ENCODE results near the gene VRK1. TPM values are rescaled to one million over a fixed set of nuclear protein-coding genes. Genes with fewer than 3 reads are reported as not detected.

The VRK1 gene
- total and polyA plus RNA-seq, 2 of the 4 experiments (the other 2 are of a cell fraction), result 14.2 to 19.9 TPM

DNA sequence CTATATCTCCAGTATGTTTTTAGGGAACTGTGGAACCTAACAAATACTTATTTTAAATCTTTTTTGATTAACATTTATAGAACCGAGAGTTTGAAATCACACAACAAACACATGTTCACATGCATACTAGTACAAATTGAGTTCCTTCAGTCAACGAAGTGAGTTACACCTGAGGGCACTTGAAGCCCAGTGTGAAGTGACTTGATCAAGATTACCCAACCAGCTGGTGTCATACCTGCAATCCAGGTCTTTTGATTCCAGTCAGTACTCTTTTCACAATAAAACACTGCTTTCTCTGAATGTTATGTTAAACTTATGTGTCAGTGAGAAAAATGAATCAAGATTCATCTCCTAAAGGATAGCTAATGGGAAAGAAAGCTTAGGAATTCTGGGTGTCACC is 35.2 kb downstream of the VRK1 start:
- Histone ChIP-seq H3K23ac (ENCODE audit: low read depth, low read length) (no peak overlapping the region), H3K27ac (ENCODE audit: insufficient read depth, low read length) (no peak overlapping the region), H2BK20ac (ENCODE audit: low read depth, low read length) (no peak overlapping the region), H3K36me3 (ENCODE audit: control insufficient read depth, insufficient read depth, low read length) (no peaks in the 10 kb centered on the region), H2BK5ac (ENCODE audit: low read depth, low read length, poor library complexity, severe bottlenecking) (no peak overlapping the region), H3K4me2 (ENCODE audit: low read depth, low read length) (no peak overlapping the region; the same call in 1 of the 2 replicates), H3K4me1 (ENCODE audit: control insufficient read depth, insufficient read depth, low read length) (peaks cover 3% of the 10 kb centered on the region), H2BK15ac (ENCODE audit: low read depth, low read length) (no peak overlapping the region), H3K79me1 (ENCODE audit: low read depth in 1 of 2, low read length in 2 of 2) (peaks cover 24 to 33% of the 10 kb centered on the region in 2 experiments), H2BK120ac (ENCODE audit: low read depth, low read length) (no peak overlapping the region), H3K56ac (ENCODE audit: extremely low read depth, insufficient read depth, low read length) (no peak overlapping the region), H3K9me3 (ENCODE audit: control insufficient read depth, insufficient read depth, low read length) (no peaks in the 10 kb centered on the region), H2AK5ac (ENCODE audit: low read depth, low read length) (no peak overlapping the region), H2AFZ (replicated peaks; ENCODE audit: low read length, poor library complexity) (no peak overlapping the region), H4K8ac (ENCODE audit: low read depth in 2 of 2, low read length in 2 of 2) (no peak overlapping the region), H3K4ac (ENCODE audit: low read depth, low read length) (no peak overlapping the region), H4K91ac (ENCODE audit: insufficient read depth, low read depth, low read length) (no peak overlapping the region), H3K14ac (replicated peaks; ENCODE audit: low read depth, low read length) (no peak overlapping the region), H3K27me3 (ENCODE audit: control insufficient read depth, insufficient read depth, low read length) (no peaks in the 10 kb centered on the region), H3K9me1 (ENCODE audit: insufficient read depth, low read length) (no peaks in the 10 kb centered on the region; the same call in 1 of the 2 replicates), H2AK9ac (replicated peaks; ENCODE audit: low read depth, low read length, poor library complexity) (no peak overlapping the region), H3K18ac (ENCODE audit: low read depth, low read length) (no peak overlapping the region), H4K5ac (ENCODE audit: low read depth, low read length) (no peak overlapping the region), H3K4me3 (ENCODE audit: insufficient read depth, low read depth, low read length) (no peak overlapping the region), H3K9ac (ENCODE audit: low read depth, low read length) (no peak overlapping the region), H4K20me1 (ENCODE audit: insufficient read depth, low read length) (no peaks in the 10 kb centered on the region)
- POLR2A ChIA-PET (ENCODE audit: unreplicated experiment), result no interaction called here
- no TSS peak for BruUV-seq (replicated peaks)
- dilution Hi-C loops (cut with HindIII; ENCODE audit: low sequenced_read_pairs, unreplicated experiment) (no loop called here), intact Hi-C loops (cut with micrococcal nuclease) (no loop called here), in situ Hi-C loops (cut with MboI; ENCODE audit: low sequenced_read_pairs) (no loop called here)
- DNase-seq (no peak), ATAC-seq (ENCODE audit: low read depth) (no peak)
- TF ChIP-seq RCOR1 (IDR thresholded peaks at IDR 0.05; ENCODE audit: insufficient replicate concordance, low read length) (no peak), MAZ (IDR thresholded peaks at IDR 0.05; ENCODE audit: borderline replicate concordance, low read depth, low read length) (no peak), ELK1 (IDR thresholded peaks at IDR 0.05; ENCODE audit: borderline replicate concordance, low read depth, low read length) (no peak), SMC3 (IDR thresholded peaks at IDR 0.05; ENCODE audit: low read depth, low read length) (no peak), RAD21 (IDR thresholded peaks at IDR 0.05; ENCODE audit: low read length) (no peak), MAFK (IDR thresholded peaks at IDR 0.05; ENCODE audit: low read depth, low read length) (no peak), MXI1 (IDR thresholded peaks at IDR 0.05; ENCODE audit: borderline replicate concordance, low read depth, low read length) (no peak), CEBPB (IDR thresholded peaks at IDR 0.05; ENCODE audit: low read depth, low read length) (no peak), USF2 (IDR thresholded peaks at IDR 0.05; ENCODE audit: low read depth, low read length) (no peak), POLR2A (IDR thresholded peaks at IDR 0.05; ENCODE audit: low read depth, low read length) (no peak), NFE2L2 (IDR thresholded peaks at IDR 0.05; ENCODE audit: low read depth, low read length) (no peak), BHLHE40 (IDR thresholded peaks at IDR 0.05; ENCODE audit: low read depth, low read length) (no peak), CHD1 (IDR thresholded peaks at IDR 0.05; ENCODE audit: low read depth, low read length) (no peak), FOS (IDR thresholded peaks at IDR 0.05; ENCODE audit: low read depth, low read length) (no peak), RFX5 (IDR thresholded peaks at IDR 0.05; ENCODE audit: low read depth, low read length) (no peak)
- TF ChIP-seq, protein P1, sequence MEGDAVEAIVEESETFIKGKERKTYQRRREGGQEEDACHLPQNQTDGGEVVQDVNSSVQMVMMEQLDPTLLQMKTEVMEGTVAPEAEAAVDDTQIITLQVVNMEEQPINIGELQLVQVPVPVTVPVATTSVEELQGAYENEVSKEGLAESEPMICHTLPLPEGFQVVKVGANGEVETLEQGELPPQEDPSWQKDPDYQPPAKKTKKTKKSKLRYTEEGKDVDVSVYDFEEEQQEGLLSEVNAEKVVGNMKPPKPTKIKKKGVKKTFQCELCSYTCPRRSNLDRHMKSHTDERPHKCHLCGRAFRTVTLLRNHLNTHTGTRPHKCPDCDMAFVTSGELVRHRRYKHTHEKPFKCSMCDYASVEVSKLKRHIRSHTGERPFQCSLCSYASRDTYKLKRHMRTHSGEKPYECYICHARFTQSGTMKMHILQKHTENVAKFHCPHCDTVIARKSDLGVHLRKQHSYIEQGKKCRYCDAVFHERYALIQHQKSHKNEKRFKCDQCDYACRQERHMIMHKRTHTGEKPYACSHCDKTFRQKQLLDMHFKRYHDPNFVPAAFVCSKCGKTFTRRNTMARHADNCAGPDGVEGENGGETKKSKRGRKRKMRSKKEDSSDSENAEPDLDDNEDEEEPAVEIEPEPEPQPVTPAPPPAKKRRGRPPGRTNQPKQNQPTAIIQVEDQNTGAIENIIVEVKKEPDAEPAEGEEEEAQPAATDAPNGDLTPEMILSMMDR (conservative IDR thresholded peaks at IDR 0.05; ENCODE audit: low read depth, low read length), result no peak
- CTCF ChIA-PET, result interaction anchor here (1.2 kb wide), 1 partner anchor 12 kb away, joined by 4 read pairs; no protein-coding TSS in a partner anchor
- 100% methylated on average over 2 of the region's 2 CpGs; no CpG with 5 or more reads in 1 of the 2 experiments for WGBS, 2 experiments (ENCODE audit: extremely low coverage in 2 of 2, insufficient read length in 1 of 2)
